Measurements from ENCODE around the gene NRG2. TPM values are rescaled to one million over a fixed set of nuclear protein-coding genes. Genes with fewer than 3 reads are reported as not detected.

The NRG2 gene
- total RNA-seq, 3 donors from 2014 or later: 5.9 to 16.5 (median 7.2) TPM

DNA sequence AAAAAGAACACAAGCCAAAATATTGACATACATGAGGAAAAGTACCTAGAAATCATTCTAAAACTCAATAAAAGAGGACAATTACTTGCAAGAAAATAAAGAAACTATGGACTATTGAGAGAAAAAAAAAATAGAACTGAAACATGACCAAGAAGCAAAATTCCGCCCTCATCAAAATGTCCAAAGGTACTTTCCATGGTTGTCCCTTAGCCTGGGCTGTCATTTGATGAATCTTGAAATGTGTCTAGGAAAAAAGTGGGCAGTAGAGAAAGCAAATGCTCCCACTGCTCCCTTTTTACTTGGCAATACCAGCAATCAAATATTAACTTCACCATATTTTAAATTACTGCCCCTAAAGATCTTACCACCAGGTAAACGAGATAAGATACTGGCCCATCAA lies 10.8 kb downstream of the NRG2 start:
- no peaks in the 10 kb centered on the region for H3K4me1 ChIP-seq
- no peak for TF ChIP-seq CTCF (IDR thresholded peaks at IDR 0.05)
- TF ChIP-seq POLR2A (IDR thresholded peaks at IDR 0.05): no peak
- no peak for TF ChIP-seq POLR2AphosphoS5 (IDR thresholded peaks at IDR 0.05)
- H3K27me3 ChIP-seq: no peaks in the 10 kb centered on the region
- intact Hi-C loops (cut with DNase I; ENCODE audit: low total_unique reads): no loop called here
- H3K27ac ChIP-seq: no peak overlapping the region
- H3K36me3 ChIP-seq: no peaks in the 10 kb centered on the region
- no peak overlapping the region for H3K4me3 ChIP-seq
- DNase-seq (ENCODE audit: low spot score in 2 of 2): no peak
- H3K9me3 ChIP-seq: no peaks in the 10 kb centered on the region

DNA sequence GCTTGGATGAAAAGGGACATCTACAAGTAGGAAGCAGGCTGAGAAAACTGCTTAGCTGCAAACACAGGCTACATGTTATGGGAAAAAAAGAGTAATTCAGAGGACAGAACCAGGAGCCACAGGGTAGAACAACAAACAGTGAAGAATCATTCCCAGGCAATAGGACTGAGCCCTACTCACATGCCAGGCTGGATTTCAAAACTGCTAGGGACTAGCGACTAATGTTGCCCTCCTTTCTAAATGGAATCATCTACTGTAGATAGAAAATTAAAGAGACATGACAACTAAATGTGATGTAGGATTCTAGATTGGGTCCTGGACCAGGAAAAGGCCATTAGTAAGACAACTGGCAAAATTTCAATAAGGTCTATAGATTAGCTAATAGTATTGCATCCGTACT lies 15.3 kb downstream of the NRG2 start:
- Histone ChIP-seq H3K4me1 (no peaks in the 10 kb centered on the region), H3K36me3 (no peaks in the 10 kb centered on the region), H3K27ac (no peak overlapping the region), H3K9me3 (no peaks in the 10 kb centered on the region), H3K4me3 (no peak overlapping the region), H3K27me3 (no peaks in the 10 kb centered on the region)
- TF ChIP-seq POLR2A (IDR thresholded peaks at IDR 0.05) (no peak), CTCF (IDR thresholded peaks at IDR 0.05) (no peak), POLR2AphosphoS5 (IDR thresholded peaks at IDR 0.05) (no peak)
- DNase-seq (ENCODE audit: low spot score in 2 of 2): no peak
- intact Hi-C loops (cut with DNase I; ENCODE audit: low total_unique reads): no loop called here

- intact Hi-C loops (cut with DNase I; ENCODE audit: low total_unique reads): no loop called here
- no peaks in the 10 kb centered on the region for H3K36me3 ChIP-seq
- H3K27me3 ChIP-seq: no peaks in the 10 kb centered on the region
- H3K27ac ChIP-seq: no peak overlapping the region
- no peaks in the 10 kb centered on the region for H3K9me3 ChIP-seq
- DNase-seq (ENCODE audit: low spot score in 2 of 2): no peak
- H3K4me1 ChIP-seq: peaks cover 0 to 4% of the 10 kb centered on the region in 2 donors
- TF ChIP-seq CTCF (IDR thresholded peaks at IDR 0.05) (no peak), POLR2A (IDR thresholded peaks at IDR 0.05) (no peak), POLR2AphosphoS5 (IDR thresholded peaks at IDR 0.05) (no peak)
- H3K4me3 ChIP-seq: no peak overlapping the region
Measured at GRCh38 chr5:140025736-140026135, 17.4 kb downstream of the NRG2 start.

DNA sequence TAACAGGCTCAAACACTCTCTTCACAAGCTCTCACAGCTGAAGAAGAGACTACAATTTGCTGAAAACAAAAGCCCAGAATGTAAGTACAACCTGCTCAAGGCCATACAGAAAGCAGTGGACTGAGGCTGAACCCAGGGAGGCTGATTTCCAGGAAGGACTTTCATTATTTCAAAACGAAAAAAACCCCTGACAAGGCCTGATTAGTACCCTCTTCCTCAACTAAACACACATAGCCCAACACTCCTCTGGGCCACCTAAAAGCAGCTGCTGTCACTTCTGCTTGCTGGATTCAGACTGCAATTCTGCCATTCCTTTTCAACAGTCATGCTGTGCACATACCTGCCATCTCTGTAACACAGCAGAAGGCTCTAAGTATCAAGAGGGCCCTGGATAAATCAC lies 18.2 kb downstream of the NRG2 start:
- intact Hi-C loops (cut with DNase I; ENCODE audit: low total_unique reads): no loop called here
- no peak overlapping the region for H3K4me3 ChIP-seq
- H3K36me3 ChIP-seq: no peaks in the 10 kb centered on the region
- H3K9me3 ChIP-seq: no peaks in the 10 kb centered on the region
- no peak for DNase-seq (ENCODE audit: low spot score in 2 of 2)
- no peaks in the 10 kb centered on the region for H3K27me3 ChIP-seq
- H3K4me1 ChIP-seq: peaks cover 0 to 6% of the 10 kb centered on the region in 2 donors
- TF ChIP-seq POLR2A (IDR thresholded peaks at IDR 0.05) (no peak), CTCF (IDR thresholded peaks at IDR 0.05) (no peak), POLR2AphosphoS5 (IDR thresholded peaks at IDR 0.05) (no peak)
- no peak overlapping the region for H3K27ac ChIP-seq

DNA sequence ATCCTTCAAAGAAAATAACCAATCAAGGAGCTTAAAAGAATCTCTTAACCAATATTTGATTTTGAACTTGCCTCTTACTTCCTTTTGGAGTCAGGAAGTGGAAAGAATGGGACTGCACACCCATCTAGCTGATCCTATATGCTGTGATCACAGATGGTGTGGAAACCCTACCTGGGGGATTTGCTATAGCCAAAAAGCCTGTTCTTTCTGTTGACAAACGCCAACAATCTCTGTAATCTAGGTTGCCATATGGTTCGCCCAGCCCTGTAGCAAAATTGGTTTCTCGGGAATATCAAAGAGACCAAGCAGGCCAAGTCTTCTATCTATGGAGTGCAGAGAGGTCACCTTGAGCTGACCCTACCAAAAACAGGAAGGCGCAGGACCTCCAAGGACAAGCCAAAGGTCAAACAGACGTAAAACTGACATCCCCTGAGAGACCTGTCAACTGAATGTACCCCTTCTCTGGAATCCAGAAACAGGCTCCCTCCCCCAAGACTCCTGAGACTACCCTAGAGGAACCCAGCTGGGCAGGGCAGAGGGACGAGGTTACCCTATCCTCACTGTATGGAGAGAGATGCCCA lies 19.4 kb downstream of the NRG2 start:
- peaks cover 0 to 6% of the 10 kb centered on the region in 2 donors for H3K4me1 ChIP-seq
- H3K36me3 ChIP-seq: no peaks in the 10 kb centered on the region
- H3K4me3 ChIP-seq: no peak overlapping the region
- H3K27me3 ChIP-seq: no peaks in the 10 kb centered on the region
- intact Hi-C loops (cut with DNase I; ENCODE audit: low total_unique reads): no loop called here
- no peak for TF ChIP-seq POLR2AphosphoS5 (IDR thresholded peaks at IDR 0.05)
- no peak for TF ChIP-seq CTCF (IDR thresholded peaks at IDR 0.05)
- no peak for TF ChIP-seq POLR2A (IDR thresholded peaks at IDR 0.05)
- DNase-seq (ENCODE audit: low spot score in 2 of 2): no peak
- H3K9me3 ChIP-seq: no peaks in the 10 kb centered on the region
- H3K27ac ChIP-seq: no peak overlapping the region

Data from breast epithelium (tissue), 4 donors.